Ovary (tissue), 9 donors: ENCODE measurements around the gene FLRT2. TPM values are rescaled to one million over a fixed set of nuclear protein-coding genes. Genes with fewer than 3 reads are reported as not detected.

ENCODE experiments used
- DNase-seq, 5 donors: peaks; one replicate each; pipeline ENCODE4 v3.0.0-alpha.2; 2019 to 2020
- H3K27ac ChIP-seq, 2 donors: fragments of 200-600 bp; one replicate each; pipeline versions ENCODE4 v1.5.1 to v1.8.0; 2019 to 2022
- H3K27me3 ChIP-seq: fragments of 200-600 bp; one replicate; pipeline ENCODE4 v1.8.0; 2022
- H3K36me3 ChIP-seq: fragments of 200-600 bp; sonication (generic); one replicate; pipeline ENCODE4 v1.5.1; 2019
- H3K4me1 ChIP-seq: one replicate; pipeline ENCODE4 v1.8.1; 2013; ENCODE audit warnings: mild to moderate bottlenecking, moderate library complexity; ENCODE audit not compliant: insufficient read depth
- H3K4me3 ChIP-seq: fragments of 200-600 bp; sonication (generic); one replicate; pipeline ENCODE4 v1.5.1; 2017
- H3K9me3 ChIP-seq, 2 donors: fragments of 200-600 bp in 1 of 2; sonication (generic) in 1 of 2; one replicate each; pipeline versions ENCODE4 v1.5.1 to v1.8.1; 2013 to 2019; ENCODE audit warnings: mild to moderate bottlenecking in 1 of 2, moderate library complexity in 1 of 2
- CTCF ChIP-seq, 3 donors: fragments of 450-650 bp in 2 of 3; fragments of 200-600 bp in 1 of 3; IDR thresholded peaks; one replicate each; pipeline versions ENCODE4 v1.5.1 to v1.8.0; 2016 to 2022; ENCODE audit warnings: antibody characterized with exemption in 3 of 3, mild to moderate bottlenecking in 1 of 3
- EP300 ChIP-seq: sonication (generic); formaldehyde crosslinking; IDR thresholded peaks from one replicate; pipeline ENCODE4 v1.6.1; 2017; ENCODE audit warnings: antibody characterized with exemption
- POLR2A ChIP-seq: fragments of 450-650 bp; IDR thresholded peaks from one replicate; pipeline ENCODE4 v1.6.1; 2017; ENCODE audit warnings: antibody characterized with exemption, mild to moderate bottlenecking, moderate library complexity
- WGBS, 3 donors: extraction: QIAGEN DNeasy Blood & Tissue Kit in 1 of 3; methylation state at CpG; one replicate each; pipeline versions ENCODE4 v1.1.5 to v1.1.7; 2013 to 2017; 5-methylcytosine and 5-hydroxymethylcytosine counted together
- intact Hi-C, 4 donors: fragments of 100-400 bp; cut with DNase I; formaldehyde crosslinking; loops; one replicate each; pipeline versions ENCODE4 v1.11.0 to v1.15.1; 2022 to 2023
- polyA plus RNA-seq, 2 donors: library from polyadenylated mRNA; stranded (reverse); fragments of 200-250 nt in 1 of 2; fragments of 350-450 nt in 1 of 2; fragmentation: Illumina TruSeq in 1 of 2; extraction: RNeasy Lipid Tissue Mini Kit (QIAGEN cat#74804) in 1 of 2; gene quantifications; one replicate each; pipeline ENCODE4 v1.2.3, GENCODE V29; 2013 to 2014
- total RNA-seq, 7 donors: library from RNA; depleted of rRNA in 2 of 7; stranded (reverse); fragments of >200 nt in 2 of 7; fragmentation: NEBNext Ultra II Directional in 3 of 7; extraction: Animal tissue kit (Norgen Biotek cat#: 25700) in 3 of 7; gene quantifications; one replicate each; pipeline versions ENCODE4 v1.1.0 to v1.2.4, GENCODE V29; 2016 to 2023
- donor health status: DM: no; HTN: no; CAD: no; lungs with moderate emphysema.
- donor health status: DM: no; HTN: no; CAD: no.
- donor health status: Bipolar disorder and iron deficiency.
- donor health status: DM: yes; HTN: yes; CAD: no.
- donor health status: DM: no; HTN: no; CAD: no.
- donor health status: DM: yes; HTN: yes; CAD: no.

FLRT2 gene
- total and polyA plus RNA-seq, 9 donors = 27.0 to 166 (median 55.5) TPM

- no peak overlapping the region for H3K27ac ChIP-seq
- H3K4me1 ChIP-seq = no peaks in the 10 kb centered on the region
- no peaks in the 10 kb centered on the region for H3K27me3 ChIP-seq
- no peak for DNase-seq
- 91 to 94% (median 92%) methylated on average over 2 of the region's 2 CpGs for WGBS, 3 donors
- no peaks in the 10 kb centered on the region for H3K9me3 ChIP-seq
- H3K36me3 ChIP-seq = no peaks in the 10 kb centered on the region
- H3K4me3 ChIP-seq = no peak overlapping the region
- intact Hi-C loops = no loop called here
- no peak for TF ChIP-seq POLR2A
- TF ChIP-seq EP300 = no peak
- no peak for TF ChIP-seq CTCF (IDR thresholded peaks at IDR 0.05)
These were observed 15.5 kb upstream of the FLRT2 start for GRCh38 chr14:85514487-85514886.

GRCh38 chr14:85516239-85517113 is 13.5 kb upstream of the FLRT2 start:
- no peaks in the 10 kb centered on the region for H3K27me3 ChIP-seq
- no peak overlapping the region for H3K27ac ChIP-seq
- H3K36me3 ChIP-seq = no peaks in the 10 kb centered on the region
- H3K9me3 ChIP-seq = no peaks in the 10 kb centered on the region
- no peak overlapping the region for H3K4me3 ChIP-seq
- DNase-seq = no peak
- H3K4me1 ChIP-seq = no peaks in the 10 kb centered on the region
- no peak for TF ChIP-seq EP300
- no peak for TF ChIP-seq CTCF (IDR thresholded peaks at IDR 0.05)
- no peak for TF ChIP-seq POLR2A
- 61 to 80% (median 72%) methylated on average over 5 of the region's 5 CpGs for WGBS, 3 donors
- intact Hi-C loops = no loop called here

GRCh38 chr14:85517114-85517688 is 12.7 kb upstream of the FLRT2 start:
- H3K4me3 ChIP-seq = no peak overlapping the region
- DNase-seq = no peak
- H3K27me3 ChIP-seq = no peaks in the 10 kb centered on the region
- H3K36me3 ChIP-seq = no peaks in the 10 kb centered on the region
- no peaks in the 10 kb centered on the region for H3K9me3 ChIP-seq
- intact Hi-C loops = no loop called here
- 89 to 96% (median 96%) methylated on average over 2 of the region's 2 CpGs for WGBS, 3 donors
- H3K27ac ChIP-seq = no peak overlapping the region
- H3K4me1 ChIP-seq = no peaks in the 10 kb centered on the region
- TF ChIP-seq EP300 (no peak), CTCF (IDR thresholded peaks at IDR 0.05) (no peak), POLR2A (no peak)

- Histone ChIP-seq H3K9me3 (no peaks in the 10 kb centered on the region), H3K27me3 (no peaks in the 10 kb centered on the region), H3K4me3 (no peak overlapping the region), H3K36me3 (no peaks in the 10 kb centered on the region), H3K4me1 (no peaks in the 10 kb centered on the region), H3K27ac (no peak overlapping the region)
- WGBS, 3 donors = 90 to 97% (median 94%) methylated on average over 1 of the region's 1 CpG
- DNase-seq = no peak
- intact Hi-C loops = no loop called here
- TF ChIP-seq EP300 (no peak), CTCF (IDR thresholded peaks at IDR 0.05) (no peak), POLR2A (no peak)
These were observed 10.2 kb upstream of the FLRT2 start for GRCh38 chr14:85519661-85520305.
